NCI-H2227 (cell line): ENCODE data around the gene LRRC46.

Experiments used
- DNase-seq: peaks from one replicate; lab custom pipeline; 2025; ENCODE audit not compliant: unreplicated experiment; lab: John Stamatoyannopoulos, UW

LRRC46 gene

DNA sequence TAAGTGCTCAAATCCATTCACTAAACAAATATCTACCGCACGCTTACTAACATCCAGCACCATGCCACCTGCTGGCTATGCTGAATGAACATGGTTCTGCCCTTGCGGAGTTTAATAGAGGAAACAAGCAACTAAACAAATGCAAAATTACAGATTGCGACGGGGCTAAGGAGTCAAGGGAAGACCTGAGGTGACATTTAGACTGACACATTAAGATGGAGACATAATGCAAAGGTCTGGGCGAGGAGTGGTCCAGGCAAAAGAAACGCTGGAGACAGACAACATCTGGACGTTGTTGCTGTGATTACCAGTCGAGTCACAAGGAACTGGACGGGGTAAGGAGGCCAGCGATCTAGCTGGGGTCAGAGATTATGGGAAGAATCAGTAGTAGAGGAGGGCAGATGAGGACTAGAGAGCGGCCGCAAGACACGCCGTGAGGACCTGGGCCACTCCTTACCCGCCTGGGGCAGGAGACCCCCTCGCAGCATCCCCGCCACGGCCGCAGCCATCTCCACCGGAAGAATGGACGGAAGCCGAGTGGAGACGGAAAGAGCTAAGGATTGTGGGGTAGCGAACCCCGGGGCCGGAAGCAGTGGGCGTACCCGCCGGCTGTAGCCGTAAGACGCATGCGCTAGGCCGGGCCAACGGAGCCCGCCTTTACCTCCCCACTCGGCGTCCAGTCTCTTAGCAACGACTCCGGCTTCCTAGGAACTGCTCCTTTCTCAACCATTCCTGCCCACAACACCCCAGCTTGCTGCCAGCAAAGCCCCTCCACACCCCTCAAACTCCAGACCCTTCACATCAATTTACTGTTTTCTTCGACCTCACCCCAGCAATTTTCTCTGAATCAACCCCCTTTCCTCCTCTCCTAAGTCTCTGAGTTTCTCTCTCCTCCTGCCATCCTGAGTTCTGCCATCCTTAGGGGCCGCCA, at the start of gene LRRC46, which contains the start of gene MRPL10:
TSS of gene LRRC46 (plus strand) at position 668 of the 931 bp plus-strand sequence. CDS start 320 bp downstream, outside the sequence.
TSS of gene MRPL10 (minus strand) at position 539 of the 931 bp plus-strand sequence. CDS start at position 509, 30 bp downstream.
- DNase-seq = peak; percentile 96

- DNase-seq = no peak
These were observed 45.8 kb upstream of the LRRC46 start for GRCh38 chr17:47785538-47786123.

DNA sequence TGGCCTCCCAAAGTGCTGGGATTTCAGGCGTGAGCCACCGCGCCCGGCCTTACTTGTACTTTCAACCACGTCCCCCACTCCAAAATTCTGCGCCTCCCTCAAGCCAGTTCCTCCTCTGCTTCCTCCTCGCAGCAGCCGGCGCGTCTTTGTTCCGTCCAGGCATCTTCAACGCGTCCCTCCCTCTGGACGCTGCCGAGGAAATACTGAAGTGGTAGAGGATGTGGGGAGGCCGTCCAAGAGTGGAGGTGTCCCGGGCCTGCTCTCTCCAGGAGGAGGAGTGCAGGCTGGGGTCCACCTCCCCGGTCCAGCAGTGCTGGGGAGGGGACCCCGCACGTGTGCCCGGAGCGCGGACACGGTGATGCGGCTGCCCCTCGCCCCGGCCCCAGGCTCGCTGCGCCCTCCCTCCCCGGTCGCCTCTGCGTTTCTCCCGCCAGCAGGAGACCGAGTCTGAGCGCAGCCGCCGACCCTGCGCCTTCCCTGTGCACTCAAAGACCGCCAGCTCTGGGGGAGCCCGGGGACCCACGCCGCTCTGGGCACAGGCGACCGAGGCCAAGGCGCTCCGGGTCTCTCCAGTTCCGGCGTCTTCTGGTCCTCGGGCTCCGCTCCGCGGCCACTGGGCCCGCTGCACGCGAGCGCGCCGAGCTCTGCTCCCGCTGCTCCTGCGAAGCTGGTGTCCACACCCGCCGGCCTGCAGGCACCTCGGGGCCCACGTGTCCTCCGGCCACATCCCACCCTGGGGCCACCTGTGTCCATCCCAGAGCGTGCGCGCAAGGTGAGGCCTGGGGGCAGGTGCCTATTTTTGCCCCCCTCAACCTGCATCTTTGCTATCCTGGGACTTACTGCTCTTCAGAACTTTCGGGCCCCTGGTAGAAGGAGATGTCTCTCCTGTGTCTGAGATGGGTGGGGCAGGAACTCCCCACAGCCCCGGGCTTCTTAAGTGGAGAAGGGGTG, 41.6 kb upstream of the LRRC46 start:
- peak; percentile 87 for DNase-seq

DNA sequence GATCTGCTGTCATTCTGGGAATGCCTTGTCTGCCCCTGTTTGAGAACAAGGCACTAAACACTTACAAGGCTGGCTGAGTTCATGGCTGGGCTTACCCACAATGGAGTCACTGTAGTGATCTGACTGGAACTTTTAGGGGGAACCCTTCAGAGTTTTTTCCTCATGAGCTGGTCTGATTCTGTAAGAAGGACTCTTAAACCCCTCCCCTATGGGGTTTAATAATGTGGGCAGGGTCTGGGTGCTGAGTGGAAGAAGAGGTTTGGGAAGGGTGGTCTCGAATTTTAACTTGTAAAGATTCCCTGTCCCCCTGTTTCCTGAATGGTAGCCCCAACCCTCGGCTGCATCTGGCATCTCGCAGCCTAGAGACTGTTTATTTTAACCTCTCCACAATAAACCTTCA, 40.4 kb upstream of the LRRC46 start:
- DNase-seq = no peak

- no peak for DNase-seq
These were observed 39.0 kb upstream of the LRRC46 start for GRCh38 chr17:47792457-47792856.

- no peak for DNase-seq
These were observed 38.5 kb upstream of the LRRC46 start for GRCh38 chr17:47792979-47793378.

GRCh38 chr17:47797797-47798196, 33.7 kb upstream of the LRRC46 start:
- DNase-seq = no peak

GRCh38 chr17:47800686-47801085, 30.8 kb upstream of the LRRC46 start:
- no peak for DNase-seq

DNA sequence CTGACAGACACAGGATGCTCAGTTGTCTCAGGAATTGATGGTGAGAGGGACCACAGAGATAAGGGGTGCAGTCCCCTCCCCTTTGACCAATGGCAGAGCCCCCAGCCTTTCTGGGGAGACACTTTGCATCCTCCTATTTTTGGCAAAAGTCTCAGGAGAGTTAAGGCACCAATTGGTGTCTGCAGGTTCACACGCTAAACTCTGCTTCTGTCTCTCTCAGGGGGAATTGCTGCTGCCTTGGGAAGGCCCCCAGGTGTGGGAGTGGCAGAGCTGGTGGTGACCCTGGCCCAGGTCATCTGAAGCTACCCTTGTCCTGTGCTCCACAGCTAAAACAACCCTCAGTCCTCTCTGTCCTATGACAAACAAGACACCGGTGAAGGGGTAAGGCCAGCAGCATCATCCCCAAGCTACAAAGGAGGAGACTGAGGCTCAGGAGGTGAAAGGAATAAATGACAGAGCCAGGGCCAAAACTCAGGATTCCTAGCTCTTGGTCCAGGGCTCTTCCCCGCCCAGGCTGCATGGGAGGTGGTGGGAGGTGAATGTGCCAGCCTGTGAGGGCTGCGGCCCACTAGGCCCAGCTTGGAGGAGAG, 30.2 kb upstream of the LRRC46 start:
- no peak for DNase-seq

DNA sequence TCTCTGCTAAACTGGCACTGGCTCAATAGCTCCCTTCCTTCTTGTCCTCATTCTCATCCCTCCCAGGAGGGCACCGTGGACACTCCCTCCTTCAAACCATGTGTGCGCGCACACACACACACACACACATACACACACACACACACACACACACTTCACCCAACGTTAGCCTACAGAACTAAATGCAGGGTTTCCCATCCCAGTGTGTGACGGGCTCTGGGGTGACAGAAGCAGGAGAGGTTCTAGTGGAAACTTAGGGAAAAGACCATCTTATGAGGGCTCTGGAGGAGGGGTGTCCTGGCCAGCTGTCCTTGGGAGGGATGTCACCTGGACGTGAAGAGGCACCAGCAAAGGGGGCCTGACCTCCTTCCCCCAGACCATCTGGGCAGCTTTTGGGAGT, 29.6 kb upstream of the LRRC46 start:
- DNase-seq = no peak

DNA sequence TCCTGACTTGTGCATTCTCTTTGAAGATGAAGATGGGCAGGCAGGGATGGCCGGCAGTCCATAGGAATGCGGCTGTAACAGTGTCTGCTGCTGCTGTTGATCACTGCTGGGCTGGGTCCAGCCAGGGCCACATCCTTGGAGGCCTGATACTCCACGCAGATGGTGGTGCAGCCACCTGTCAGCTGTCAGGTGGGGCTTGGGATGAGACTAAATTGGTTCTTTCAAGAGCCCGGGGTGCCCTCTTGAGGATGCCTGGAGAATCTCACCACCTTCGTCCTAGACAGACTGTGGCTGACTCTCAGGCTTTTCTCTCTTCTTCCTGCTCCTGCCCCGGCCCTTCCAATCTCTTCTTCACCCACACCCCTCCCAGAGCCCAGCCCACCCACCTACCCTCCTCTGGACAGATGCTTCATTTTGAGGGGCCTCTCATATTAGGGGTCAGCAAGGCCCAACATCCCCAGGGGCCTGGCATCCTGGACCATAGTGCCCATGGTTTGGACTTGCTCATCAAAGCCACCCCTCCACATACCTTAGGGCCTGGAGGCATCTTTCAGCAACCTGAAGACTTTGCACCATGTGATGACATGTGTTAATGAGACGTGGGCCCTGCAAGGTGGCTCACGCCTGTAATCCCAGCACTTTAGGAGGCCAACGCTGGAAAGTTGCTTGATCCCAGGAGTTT, 29.0 kb upstream of the LRRC46 start:
- peak; percentile 83 for DNase-seq

DNA sequence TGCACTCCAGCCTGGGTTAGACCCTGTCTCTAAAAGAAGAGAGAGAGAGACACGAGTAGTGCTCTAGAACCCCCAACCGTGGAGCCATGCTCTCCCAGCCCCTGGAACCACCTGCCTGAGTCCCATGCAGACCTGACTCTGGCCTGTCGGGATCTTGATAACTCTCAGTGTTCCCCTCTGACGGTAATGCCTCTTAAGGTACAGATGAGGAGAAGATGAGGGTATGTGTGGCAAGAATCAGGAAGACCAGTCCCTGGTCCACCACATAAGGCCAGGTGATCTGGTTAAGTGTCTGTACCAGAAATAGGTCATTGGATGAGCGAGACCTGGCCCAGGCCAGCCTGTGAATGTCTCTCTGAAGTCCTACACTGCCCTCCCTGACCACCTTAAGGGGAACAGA, 28.3 kb upstream of the LRRC46 start:
- DNase-seq = no peak

DNA sequence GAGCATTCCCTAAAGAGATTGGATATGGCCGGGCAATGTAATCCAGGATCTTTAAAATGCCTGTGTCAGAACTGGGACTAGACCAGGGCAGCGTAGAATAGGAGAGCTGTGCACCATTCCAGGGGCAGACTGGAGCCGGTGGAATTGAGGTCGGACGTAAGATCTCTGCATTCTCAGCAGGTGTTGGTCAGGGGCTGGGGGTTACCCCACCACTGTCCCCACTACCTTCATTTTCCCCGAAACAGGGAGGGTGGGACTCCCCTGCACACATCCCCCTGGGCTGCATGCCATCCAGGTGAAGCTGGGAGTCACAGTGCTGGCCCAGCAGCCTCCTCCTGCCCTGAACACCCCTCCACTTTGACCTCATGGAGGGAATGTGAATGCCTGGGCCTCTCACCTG, 27.7 kb upstream of the LRRC46 start:
- no peak for DNase-seq

DNA sequence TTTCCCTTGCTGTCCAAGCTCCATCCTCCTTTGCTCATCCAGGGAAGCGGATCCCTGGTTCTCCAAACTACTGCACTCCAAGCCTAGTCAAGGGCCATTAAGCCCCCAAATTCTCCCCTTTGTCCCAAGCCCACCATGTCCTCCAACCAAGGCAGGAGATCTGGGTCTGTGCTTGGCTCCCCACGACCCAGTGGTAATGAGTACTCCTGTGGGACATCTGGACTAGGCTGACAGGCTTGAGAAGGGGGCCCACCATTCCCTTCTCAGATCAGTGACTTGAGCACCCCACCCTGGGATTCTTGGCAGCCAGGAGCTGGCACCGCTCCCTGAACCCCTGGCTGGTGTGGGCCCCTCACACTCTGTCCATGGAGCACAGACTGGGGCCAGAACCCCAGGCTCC, 27.0 kb upstream of the LRRC46 start:
- DNase-seq = no peak

GRCh38 chr17:47806026-47806912, 25.2 kb upstream of the LRRC46 start:
- DNase-seq = no peak

DNA sequence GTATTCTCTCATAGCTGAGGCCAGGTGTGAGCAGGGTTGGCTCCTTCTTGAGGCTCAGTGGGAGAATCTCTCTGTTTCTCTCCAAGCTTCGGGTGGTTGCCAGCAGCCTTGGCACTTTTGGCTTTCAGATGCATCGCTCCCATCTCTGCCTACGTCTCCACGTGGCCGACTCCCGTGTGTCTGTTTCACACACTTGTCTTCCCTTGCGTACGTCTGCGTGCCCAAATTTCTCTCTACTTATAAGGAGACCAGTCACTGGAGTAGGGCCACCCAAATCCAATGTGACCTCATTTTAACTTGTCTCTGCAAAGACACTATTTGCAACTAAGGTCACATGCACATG, 24.6 kb upstream of the LRRC46 start:
- no peak for DNase-seq

GRCh38 chr17:47807421-47807820, 24.0 kb upstream of the LRRC46 start:
- no peak for DNase-seq

DNA sequence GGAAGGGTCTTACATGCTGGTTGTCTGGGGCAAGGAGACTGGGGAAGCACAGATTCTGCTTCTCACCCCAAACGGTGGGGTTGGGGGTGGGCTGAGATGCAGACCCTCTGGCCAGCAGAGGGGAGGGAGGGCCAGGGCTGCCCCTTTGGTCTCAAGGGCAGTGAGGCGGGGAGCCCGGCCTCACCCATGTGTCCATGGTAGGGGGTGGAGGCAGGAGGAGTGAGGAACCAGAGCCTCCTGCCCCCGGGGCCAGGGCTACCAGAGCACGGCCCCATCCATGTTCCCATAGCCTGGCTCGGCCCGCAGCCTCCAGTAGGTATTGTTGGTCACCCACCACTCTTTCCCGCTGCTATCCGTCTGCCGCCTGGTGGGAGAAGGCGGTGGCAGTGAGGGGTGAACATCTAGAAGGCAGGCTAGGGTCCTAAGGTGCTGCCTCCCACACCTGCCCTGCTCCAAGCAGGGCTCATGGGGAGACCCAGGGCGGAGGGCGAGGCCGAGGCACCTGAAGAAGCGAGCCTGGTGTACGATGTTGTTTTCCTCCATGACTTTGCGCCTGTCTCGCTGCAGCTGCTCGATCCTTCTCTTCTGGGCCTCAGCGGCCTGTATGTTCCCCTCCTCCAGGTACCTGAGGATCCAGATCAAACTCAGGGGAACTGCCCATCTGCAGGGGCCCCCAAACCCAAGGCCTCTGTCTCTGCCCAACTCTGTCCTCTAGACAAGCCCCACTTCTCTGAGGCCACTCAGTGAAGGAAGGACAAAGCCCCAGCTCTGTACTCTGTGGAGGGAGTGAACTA, 23.2 kb upstream of the LRRC46 start:
- no peak for DNase-seq
